ENCODE data around the gene MCMBP.
"Not testable (repeated sequence)": the region's sequence is repeated elsewhere in the genome, so short reads cannot be mapped to it uniquely, and the experiment has no call there.

The MCMBP gene

GRCh38 chr10:119883901-119884611, 11.4 kb upstream of the MCMBP start:
- H4K20me1 ChIP-seq (ENCODE audit: insufficient read depth, low read length); H3K9ac ChIP-seq (ENCODE audit: low read length); H3K27me3 ChIP-seq (ENCODE audit: low read depth, low read length); H3K27ac ChIP-seq (ENCODE audit: low read length); H3K9me3 ChIP-seq (ENCODE audit: insufficient read depth, low read length); H2AFZ ChIP-seq (ENCODE audit: low read depth, low read length); H3K4me3 ChIP-seq (ENCODE audit: low read length); H3K79me2 ChIP-seq (ENCODE audit: low read length); H3K4me1 ChIP-seq (ENCODE audit: low read length); H3K36me3 ChIP-seq (replicated peaks; ENCODE audit: low read depth, low read length); H3K4me2 ChIP-seq (ENCODE audit: low read length): not testable (repeated sequence)

DNA sequence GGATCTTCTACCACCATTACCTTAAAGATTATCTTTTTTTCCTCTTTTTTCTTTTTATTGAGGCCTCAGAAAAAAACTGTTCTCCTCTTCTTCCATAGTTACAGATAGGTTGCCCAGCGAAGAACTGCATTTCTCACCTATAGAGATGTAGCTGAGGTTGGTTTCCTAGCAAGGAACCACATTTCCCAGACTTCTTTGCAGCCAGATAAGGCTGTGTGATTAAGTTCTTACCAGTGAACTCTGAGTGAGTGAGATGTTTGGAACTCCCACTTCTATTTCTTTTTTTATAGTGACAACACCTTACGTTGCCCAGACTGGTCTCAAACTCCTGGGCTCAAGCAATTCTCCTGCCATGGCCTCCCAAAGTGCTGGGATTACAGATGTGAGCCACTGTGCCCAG, 5.9 kb upstream of the MCMBP start:
- H3K4me2 ChIP-seq (ENCODE audit: low read length) = no peak overlapping the region
- H3K79me2 ChIP-seq (ENCODE audit: low read length) = no peaks in the 10 kb centered on the region
- no peak for TF ChIP-seq CTCF (IDR thresholded peaks at IDR 0.05; ENCODE audit: low read depth, low read length)
- TF ChIP-seq EZH2phosphoT487 (IDR thresholded peaks at IDR 0.05; ENCODE audit: low read depth) = no peak
- H3K36me3 ChIP-seq (replicated peaks; ENCODE audit: low read depth, low read length) = no peaks in the 10 kb centered on the region
- H3K27ac ChIP-seq (ENCODE audit: low read length) = no peak overlapping the region
- peaks cover 4% of the 10 kb centered on the region for H3K4me1 ChIP-seq (ENCODE audit: low read length)
- no peaks in the 10 kb centered on the region for H4K20me1 ChIP-seq (ENCODE audit: insufficient read depth, low read length)
- no peak overlapping the region for H3K9ac ChIP-seq (ENCODE audit: low read length)
- no peaks in the 10 kb centered on the region for H3K9me3 ChIP-seq (ENCODE audit: insufficient read depth, low read length)
- H3K27me3 ChIP-seq (ENCODE audit: low read depth, low read length) = no peaks in the 10 kb centered on the region
- H2AFZ ChIP-seq (ENCODE audit: low read depth, low read length) = no peak overlapping the region
- H3K4me3 ChIP-seq (ENCODE audit: low read length) = no peak overlapping the region

- Histone ChIP-seq H4K20me1 (ENCODE audit: insufficient read depth, low read length) (peaks cover 34% of the 10 kb centered on the region), H2AFZ (ENCODE audit: low read depth, low read length) (peak overlapping the region; percentile 75), H3K36me3 (replicated peaks; ENCODE audit: low read depth, low read length) (no peaks in the 10 kb centered on the region), H3K27me3 (ENCODE audit: low read depth, low read length) (no peaks in the 10 kb centered on the region), H3K9ac (ENCODE audit: low read length) (peak overlapping the region; percentile 84), H3K4me2 (ENCODE audit: low read length) (peak overlapping the region; percentile 80), H3K79me2 (ENCODE audit: low read length) (peaks cover 46% of the 10 kb centered on the region), H3K4me3 (ENCODE audit: low read length) (peak overlapping the region; percentile 98), H3K9me3 (ENCODE audit: insufficient read depth, low read length) (no peaks in the 10 kb centered on the region), H3K4me1 (ENCODE audit: low read length) (peaks cover 15% of the 10 kb centered on the region), H3K27ac (ENCODE audit: low read length) (peak overlapping the region; percentile 70)
- TF ChIP-seq CTCF (IDR thresholded peaks at IDR 0.05; ENCODE audit: low read depth, low read length) = no peak
These were observed 428 bp upstream of the MCMBP start for GRCh38 chr10:119872860-119873681.

DNA sequence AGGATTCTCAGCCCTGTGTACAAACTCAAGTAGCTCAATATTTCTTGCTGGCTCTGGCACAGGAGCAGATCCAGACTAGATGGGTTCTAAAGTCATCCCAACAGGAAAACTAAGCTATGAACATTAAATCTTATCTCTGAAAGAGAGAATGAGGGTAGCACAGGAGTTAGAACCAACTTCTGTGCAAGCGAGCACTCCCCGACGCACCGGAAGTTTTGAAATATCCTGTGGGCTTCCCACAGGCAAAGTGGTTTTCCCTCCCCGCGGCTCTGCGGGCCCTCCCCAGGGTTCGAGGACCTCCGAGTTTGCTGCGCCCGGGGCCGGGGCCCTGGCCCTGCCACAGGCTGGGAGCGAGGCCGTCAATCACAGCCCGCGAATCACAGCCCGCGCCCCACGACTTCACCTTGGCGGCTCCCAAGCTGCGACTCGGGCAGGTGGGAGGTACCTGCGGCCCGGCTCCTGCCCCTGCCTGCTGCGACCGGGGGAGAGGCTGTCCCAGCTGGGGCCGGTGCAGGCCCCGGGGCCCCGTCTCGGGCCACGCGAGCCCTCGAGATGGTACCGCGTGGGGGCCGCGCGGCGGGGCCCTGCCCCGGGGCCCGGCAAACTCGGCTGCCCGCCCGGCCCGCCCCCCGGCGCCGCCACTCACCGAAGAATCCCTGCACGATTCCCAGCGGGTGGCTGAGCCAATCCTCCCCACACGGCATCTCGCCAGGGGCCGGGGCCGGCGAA, 598 bp downstream of the MCMBP start:
- H3K79me2 ChIP-seq (ENCODE audit: low read length) = peaks cover 56% of the 10 kb centered on the region
- H3K27ac ChIP-seq (ENCODE audit: low read length) = peak overlapping the region; percentile 38
- no peak for TF ChIP-seq CTCF (IDR thresholded peaks at IDR 0.05; ENCODE audit: low read depth, low read length)
- TF ChIP-seq EZH2phosphoT487 (IDR thresholded peaks at IDR 0.05; ENCODE audit: low read depth) = no peak
- no peaks in the 10 kb centered on the region for H3K9me3 ChIP-seq (ENCODE audit: insufficient read depth, low read length)
- 0 out of 2 replicates have a peak overlapping the region, but pooled peaks have one; percentile 39 for H2AFZ ChIP-seq (ENCODE audit: low read depth, low read length)
- H4K20me1 ChIP-seq (ENCODE audit: insufficient read depth, low read length) = peaks cover 43% of the 10 kb centered on the region
- H3K4me2 ChIP-seq (ENCODE audit: low read length) = peak overlapping the region; percentile 85
- peak overlapping the region; percentile 98 for H3K4me3 ChIP-seq (ENCODE audit: low read length)
- no peaks in the 10 kb centered on the region for H3K27me3 ChIP-seq (ENCODE audit: low read depth, low read length)
- no peaks in the 10 kb centered on the region for H3K36me3 ChIP-seq (replicated peaks; ENCODE audit: low read depth, low read length)
- H3K4me1 ChIP-seq (ENCODE audit: low read length) = peaks cover 15% of the 10 kb centered on the region
- H3K9ac ChIP-seq (ENCODE audit: low read length) = peak overlapping the region; percentile 84

GRCh38 chr10:119869398-119869797, 3.2 kb downstream of the MCMBP start:
- H3K4me3 ChIP-seq (ENCODE audit: low read length); H3K9ac ChIP-seq (ENCODE audit: low read length); H2AFZ ChIP-seq (ENCODE audit: low read depth, low read length); H3K4me2 ChIP-seq (ENCODE audit: low read length); H3K27me3 ChIP-seq (ENCODE audit: low read depth, low read length); H3K27ac ChIP-seq (ENCODE audit: low read length); H3K9me3 ChIP-seq (ENCODE audit: insufficient read depth, low read length): not testable (repeated sequence)
- Histone ChIP-seq H3K79me2 (ENCODE audit: low read length) (peaks cover 83% of the 10 kb centered on the region), H3K4me1 (ENCODE audit: low read length) (peaks cover 15% of the 10 kb centered on the region), H3K36me3 (replicated peaks; ENCODE audit: low read depth, low read length) (peaks cover 13% of the 10 kb centered on the region), H4K20me1 (ENCODE audit: insufficient read depth, low read length) (peaks cover 43% of the 10 kb centered on the region)

Measured in OCI-LY3 (cell line).